WERI-Rb-1 (cell line): ENCODE data around the gene TMEM260.

Experiments
- DNase-seq: peaks from one replicate; pipeline ENCODE4 v3.0.0-alpha.2; 2020
- H3K27ac ChIP-seq: fragments of 250-450 bp; sonication (Bioruptor Pico); 2 replicates; pipeline ENCODE4 v1.5.1; 2020; ENCODE audit warnings: mild to moderate bottlenecking, moderate library complexity
- H3K27me3 ChIP-seq: fragments of 250-450 bp; sonication (Bioruptor Pico); 2 replicates; pipeline ENCODE4 v1.5.1; 2021; ENCODE audit warnings: mild to moderate bottlenecking, low read depth, moderate library complexity; ENCODE audit not compliant: insufficient read depth, severe bottlenecking
- H3K36me3 ChIP-seq: fragments of 250-450 bp; sonication (Bioruptor Pico); 2 replicates; pipeline ENCODE4 v1.5.1; 2020; ENCODE audit warnings: mild to moderate bottlenecking, moderate library complexity
- H3K4me3 ChIP-seq: 2 replicates; pipeline ENCODE4 v1.5.1; 2011; ENCODE audit warnings: low read depth, mild to moderate bottlenecking, control low read depth, low read length
- H3K9me3 ChIP-seq: fragments of 250-450 bp; sonication (Bioruptor Pico); 2 replicates; pipeline ENCODE4 v1.5.1; 2021; ENCODE audit warnings: mild to moderate bottlenecking, moderate library complexity; ENCODE audit not compliant: severe bottlenecking
- CTCF ChIP-seq: IDR thresholded peaks from 2 replicates; pipeline ENCODE4 v1.5.1; 2011; ENCODE audit warnings: low read depth, mild to moderate bottlenecking, control low read depth, inconsistent platforms, low read length

The TMEM260 gene

GRCh38 chr14:56549721-56550120 lies 29.9 kb upstream of the TMEM260 start:
- Histone ChIP-seq H3K27me3 (no peaks in the 10 kb centered on the region), H3K27ac (no peak overlapping the region), H3K4me3 (no peak overlapping the region), H3K36me3 (no peaks in the 10 kb centered on the region), H3K9me3 (no peaks in the 10 kb centered on the region)
- no peak for TF ChIP-seq CTCF
- DNase-seq: no peak

DNA sequence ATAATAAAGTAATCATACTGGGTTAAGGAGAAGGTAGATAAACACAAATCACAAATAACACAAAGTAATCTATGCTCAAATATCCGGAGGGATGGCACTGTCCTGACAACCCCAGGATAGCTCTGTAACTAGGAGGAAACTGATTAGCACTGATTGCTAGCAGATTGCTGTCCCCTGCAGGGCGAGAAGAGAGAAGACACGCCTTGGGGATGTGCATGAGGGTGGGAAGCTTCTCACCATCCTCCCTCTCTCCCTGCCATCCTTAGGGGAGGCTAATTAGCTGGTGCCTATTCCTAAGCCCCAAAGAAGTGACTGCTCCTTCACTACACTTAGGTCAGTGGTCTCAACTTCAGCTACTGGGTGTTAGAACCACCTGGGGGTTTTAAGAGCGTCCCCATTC lies 27.0 kb upstream of the TMEM260 start:
- Histone ChIP-seq H3K27ac (no peak overlapping the region), H3K36me3 (no peaks in the 10 kb centered on the region), H3K27me3 (no peaks in the 10 kb centered on the region), H3K9me3 (no peaks in the 10 kb centered on the region), H3K4me3 (no peak overlapping the region)
- peak; percentile 53 for DNase-seq
- peak; percentile 94 for TF ChIP-seq CTCF

DNA sequence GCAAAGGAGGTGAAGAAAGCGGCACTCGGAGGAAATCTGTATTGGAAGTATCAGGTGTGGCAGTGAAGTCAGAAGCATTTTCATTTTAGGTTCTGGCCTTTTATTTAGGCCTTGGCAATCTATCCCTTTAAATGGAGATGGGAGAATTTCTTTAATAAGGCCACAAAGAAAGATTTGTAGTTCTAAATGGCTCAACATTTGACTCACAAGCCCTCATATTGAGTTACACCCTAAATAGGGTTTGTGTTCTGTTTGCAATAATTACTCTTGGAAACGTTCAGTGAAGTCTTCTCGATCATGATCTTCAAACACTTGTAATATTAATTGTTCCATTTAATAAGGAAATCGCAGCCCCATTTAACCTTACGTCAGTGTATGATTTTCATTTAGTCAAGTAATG lies 25.3 kb upstream of the TMEM260 start:
- no peak overlapping the region for H3K27ac ChIP-seq
- H3K36me3 ChIP-seq: no peaks in the 10 kb centered on the region
- DNase-seq: no peak
- no peaks in the 10 kb centered on the region for H3K9me3 ChIP-seq
- H3K27me3 ChIP-seq: no peaks in the 10 kb centered on the region
- no peak for TF ChIP-seq CTCF
- no peak overlapping the region for H3K4me3 ChIP-seq

DNA sequence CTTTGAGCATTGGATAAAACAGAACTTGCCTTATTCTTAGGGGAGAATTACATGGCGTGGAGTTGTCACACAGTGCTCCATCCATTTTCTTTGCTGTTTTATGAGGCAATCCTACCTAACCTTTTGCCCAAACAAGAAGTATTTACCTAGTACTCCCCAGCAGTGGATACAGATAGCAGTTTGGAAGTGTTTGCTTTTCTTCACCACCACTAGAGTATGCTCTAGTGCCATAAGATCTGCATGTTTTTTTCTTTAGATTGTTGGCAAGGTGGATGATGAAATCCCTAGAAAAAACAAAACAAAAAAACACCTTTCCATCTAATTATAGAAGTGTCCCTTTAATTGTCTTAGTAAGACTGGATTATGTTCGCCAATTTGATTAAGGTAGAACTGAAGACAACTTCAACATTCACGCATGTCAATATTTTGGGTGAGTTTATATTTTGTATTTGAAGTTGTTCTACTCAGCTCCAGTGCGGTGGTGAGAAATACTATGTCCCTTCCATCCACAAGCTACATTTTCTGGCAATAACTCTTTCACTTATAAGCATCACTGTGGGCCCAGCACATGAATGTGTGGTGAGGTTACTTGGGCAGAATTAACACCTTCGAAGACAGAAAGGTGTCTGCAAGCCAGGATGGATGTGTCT lies 23.6 kb upstream of the TMEM260 start:
- H3K9me3 ChIP-seq: no peaks in the 10 kb centered on the region
- peak overlapping the region; percentile 52 for H3K27ac ChIP-seq
- H3K36me3 ChIP-seq: no peaks in the 10 kb centered on the region
- H3K4me3 ChIP-seq: no peak overlapping the region
- DNase-seq: no peak
- TF ChIP-seq CTCF: peak; percentile 71
- H3K27me3 ChIP-seq: no peaks in the 10 kb centered on the region

DNA sequence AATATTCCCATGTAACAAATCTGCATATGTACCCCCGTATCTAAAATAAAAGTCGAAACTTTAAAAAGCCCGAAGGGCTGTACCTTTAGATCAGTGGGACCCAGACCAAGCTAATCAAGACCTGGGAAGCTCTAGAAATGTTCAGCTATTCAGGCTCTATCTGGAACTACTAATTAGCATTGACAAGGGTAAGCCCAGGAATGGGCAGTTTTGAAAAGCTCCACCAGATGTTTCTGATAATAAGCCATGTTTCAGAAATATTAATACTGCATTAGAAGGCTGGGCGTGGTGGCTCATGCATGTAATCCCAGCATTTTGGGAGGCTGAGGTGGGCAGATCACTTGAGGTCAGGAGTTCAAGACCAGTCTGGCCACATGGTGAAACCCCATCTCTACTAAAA lies 20.4 kb upstream of the TMEM260 start:
- DNase-seq: no peak
- no peak overlapping the region for H3K4me3 ChIP-seq
- no peak for TF ChIP-seq CTCF

DNA sequence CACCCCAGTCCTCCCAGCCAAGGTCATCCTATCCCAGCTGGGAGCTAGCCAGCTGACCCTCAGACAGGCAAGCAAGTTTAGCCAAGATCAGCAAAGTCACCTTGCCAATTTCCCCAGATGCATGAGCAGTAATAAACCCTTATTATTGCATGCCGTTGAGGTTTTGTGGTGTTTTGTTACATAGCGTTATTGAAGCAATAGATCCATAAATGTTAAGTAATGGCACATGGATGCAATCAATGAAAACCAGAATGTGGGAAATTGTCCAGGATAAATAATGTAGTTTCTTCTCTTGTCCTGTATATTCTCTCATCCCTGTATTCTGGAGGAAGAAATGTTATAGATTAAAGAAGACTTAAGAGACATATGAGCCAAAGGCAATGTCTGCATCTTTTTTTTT lies 18.0 kb upstream of the TMEM260 start:
- Histone ChIP-seq H3K36me3 (no peaks in the 10 kb centered on the region), H3K27me3 (no peaks in the 10 kb centered on the region), H3K27ac (no peak overlapping the region), H3K9me3 (peaks cover 5% of the 10 kb centered on the region), H3K4me3 (no peak overlapping the region)
- TF ChIP-seq CTCF: no peak
- no peak for DNase-seq

More for the DNA sequence above, 20.4 kb upstream of the TMEM260 start:
- Histone ChIP-seq H3K36me3 (no peaks in the 10 kb centered on the region), H3K27me3 (no peaks in the 10 kb centered on the region), H3K27ac (no peak overlapping the region), H3K9me3 (peaks cover 5% of the 10 kb centered on the region)
